HG03439 (cell line): ENCODE measurements around the gene TMEM169.
A peak's percentile ranks its signal among the peaks of the same experiment; 100 is the strongest.
"Not testable (repeated sequence)": the region's sequence is repeated elsewhere in the genome, so short reads cannot be mapped to it uniquely, and the experiment has no call there.

Source experiments
- ATAC-seq: cut with Tn5 transposase; IDR thresholded peaks from one replicate; pipeline ENCODE4 v1.9.1; 2021; ENCODE audit warnings: mild to moderate bottlenecking, moderate library complexity; ENCODE audit not compliant: unreplicated experiment

TMEM169 gene

DNA sequence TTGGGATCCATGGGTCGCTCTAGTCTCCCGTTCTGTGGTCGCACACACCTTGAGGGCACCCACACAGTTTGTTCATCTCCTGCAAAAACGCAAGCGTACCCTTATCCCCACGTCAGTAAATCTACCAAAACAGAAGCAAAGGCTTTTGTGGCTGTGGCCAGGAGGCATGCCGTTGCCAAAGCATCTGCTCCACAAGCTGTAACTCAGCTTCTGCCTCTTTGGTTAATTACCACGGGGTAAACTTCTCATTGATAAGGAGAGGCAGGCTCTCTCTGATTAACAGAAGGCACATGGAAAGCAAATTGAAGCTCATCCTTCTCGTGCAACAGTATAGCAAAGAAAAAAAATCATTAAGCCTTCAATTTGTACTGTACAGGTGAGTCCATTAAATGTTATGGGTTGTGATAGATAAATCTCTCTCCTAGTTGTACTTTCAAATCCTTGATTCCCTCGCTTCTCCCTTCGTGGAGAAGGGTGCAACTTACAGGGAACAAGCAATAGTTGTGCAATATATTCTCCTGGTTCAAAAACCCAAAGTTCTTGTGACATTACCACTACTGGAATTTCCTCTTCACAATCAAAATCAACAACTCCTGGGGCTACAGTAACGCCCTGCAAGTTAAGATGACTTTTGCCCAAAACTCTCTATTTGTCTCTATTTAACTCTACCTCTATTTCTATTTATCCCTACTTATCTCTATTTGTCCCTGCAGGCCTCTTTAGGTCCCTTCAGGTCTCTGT, 10.4 kb upstream of the TMEM169 start:
- no peak for ATAC-seq

DNA sequence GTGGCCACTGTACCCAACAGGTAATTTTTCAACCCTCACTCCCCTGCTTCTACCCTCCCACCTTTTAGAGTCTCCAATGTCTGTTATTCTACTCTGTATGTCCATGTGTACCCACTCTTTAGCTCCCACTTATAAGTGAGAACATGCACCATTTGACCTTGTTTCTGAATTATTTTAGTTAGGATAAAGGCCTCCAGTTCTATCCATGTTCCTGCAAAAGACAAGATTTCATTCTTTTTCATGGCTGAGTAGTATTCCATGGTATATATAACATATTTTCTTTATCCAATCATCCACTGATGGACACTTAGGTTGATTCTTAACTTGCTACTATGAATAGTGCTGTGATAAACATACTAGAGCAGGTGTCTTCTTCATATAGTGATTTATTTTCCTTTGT, 9.2 kb upstream of the TMEM169 start:
- no peak for ATAC-seq

DNA sequence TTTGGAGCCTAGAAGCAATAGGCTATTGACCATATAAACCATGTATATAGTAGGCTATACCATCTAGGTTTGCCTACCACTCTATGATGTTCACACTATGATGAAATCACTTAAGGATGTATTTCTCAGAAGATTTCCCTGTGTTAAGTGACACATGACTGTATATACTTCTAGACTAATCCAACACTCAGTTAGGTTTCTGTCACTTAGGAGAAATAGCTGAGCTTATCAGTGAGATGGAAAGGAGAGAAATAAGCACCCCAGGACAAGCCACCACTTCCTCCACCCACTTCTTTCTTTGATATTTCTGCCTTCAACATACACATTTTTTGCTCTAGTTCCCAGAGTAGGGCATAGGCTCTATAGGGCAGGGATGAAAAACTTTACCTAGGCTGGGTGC, 7.9 kb upstream of the TMEM169 start:
- ATAC-seq: no peak

DNA sequence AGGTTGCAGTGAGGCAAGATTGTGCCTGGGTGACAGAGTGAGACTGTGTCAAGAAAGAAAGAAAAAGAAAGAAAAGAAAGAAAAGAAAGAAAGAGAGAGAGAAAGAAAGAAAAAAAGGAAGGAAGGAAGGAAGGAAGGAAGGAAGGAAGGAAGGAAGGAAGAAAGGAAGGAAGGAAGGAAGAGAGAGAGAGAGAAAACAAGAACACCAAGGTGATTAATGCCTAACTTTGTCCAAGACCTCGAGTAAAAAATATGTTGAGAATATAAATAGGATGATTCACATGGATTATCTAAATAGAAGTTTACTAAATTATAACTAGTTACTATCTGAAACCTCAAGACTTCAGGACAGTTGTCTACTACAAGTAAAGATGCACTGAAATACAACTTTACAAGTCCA, 7.3 kb upstream of the TMEM169 start:
- no peak for ATAC-seq

DNA sequence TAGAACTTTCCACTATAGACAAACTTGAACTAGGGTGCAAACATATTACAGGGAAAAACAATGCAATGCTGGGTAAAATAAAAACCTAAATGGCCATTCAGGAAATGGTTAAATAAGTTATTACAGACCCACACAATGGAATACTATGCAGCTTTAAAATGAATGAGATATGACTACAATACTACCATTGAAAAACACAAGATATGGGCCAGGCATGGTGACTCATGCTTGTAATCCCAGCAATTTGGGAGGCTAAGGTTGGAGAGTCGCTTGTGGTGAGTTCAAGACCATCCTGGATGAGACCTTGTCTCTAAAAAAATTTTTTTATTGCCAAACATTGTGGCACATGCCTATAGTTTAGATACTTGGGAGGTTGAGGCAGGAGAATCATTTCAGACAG, 6.9 kb upstream of the TMEM169 start:
- ATAC-seq: no peak

DNA sequence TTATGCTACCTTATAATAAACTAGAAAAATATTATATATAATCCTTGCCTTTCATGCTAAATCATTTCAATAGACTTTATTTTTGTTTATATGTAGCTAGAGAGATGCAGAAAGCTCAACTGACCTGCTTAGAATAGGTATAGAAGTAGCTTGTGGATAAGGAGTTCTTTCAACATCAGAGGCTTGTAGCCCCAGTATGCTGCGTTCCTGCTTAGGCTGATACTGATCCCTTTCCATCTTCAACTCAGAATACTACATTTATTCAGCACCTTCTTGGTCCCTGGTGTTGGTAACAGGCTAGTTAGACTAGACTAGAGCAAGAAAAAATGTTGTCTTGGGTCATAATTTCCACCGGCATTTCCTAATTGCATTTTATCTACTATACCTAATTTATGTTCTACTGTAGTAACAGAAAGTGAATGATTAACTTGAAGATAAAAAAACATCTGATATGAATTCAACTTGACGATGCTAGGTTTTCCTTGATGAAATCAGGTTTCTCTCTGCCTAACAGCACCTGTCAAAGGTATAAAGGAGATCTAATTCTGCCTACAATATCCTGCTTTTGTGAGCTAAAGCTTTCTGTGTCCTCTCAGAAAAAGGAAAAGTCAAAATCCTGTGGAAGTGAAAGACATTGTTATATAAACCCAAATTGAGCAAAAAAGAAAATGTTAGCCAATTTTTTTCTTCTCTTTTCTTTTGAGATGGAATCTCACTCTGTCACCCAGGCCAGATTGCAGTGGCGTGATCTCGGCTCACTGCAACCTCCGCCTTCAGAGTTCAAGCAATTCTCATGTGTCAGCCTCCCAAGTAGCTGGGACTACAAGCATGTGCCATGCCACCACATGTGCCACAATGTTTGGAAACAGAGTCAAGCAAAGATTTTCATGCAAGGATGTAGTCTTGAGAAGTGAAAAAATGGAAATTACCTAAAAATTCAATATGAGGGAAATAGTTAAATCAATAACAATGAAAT, 5.9 kb upstream of the TMEM169 start:
- no peak for ATAC-seq

DNA sequence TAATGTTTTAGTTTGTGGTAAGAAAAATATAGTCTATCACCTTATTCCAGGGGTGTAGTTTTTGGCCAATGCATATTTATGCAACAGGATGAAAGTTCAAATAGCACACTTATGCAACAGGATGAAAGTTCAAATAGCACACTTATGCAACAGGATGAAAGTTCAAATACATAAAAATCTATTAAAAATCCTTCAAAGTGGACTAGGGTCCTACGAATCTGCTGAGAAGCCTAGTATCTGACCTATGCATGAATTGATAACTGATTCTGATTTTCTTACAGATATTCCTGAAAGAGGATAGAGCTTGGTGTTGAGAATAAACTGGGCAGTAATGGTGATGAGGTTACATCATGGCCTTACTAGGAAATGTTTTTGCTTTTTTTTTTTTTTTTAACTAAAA, 2.9 kb upstream of the TMEM169 start:
- ATAC-seq: no peak

DNA sequence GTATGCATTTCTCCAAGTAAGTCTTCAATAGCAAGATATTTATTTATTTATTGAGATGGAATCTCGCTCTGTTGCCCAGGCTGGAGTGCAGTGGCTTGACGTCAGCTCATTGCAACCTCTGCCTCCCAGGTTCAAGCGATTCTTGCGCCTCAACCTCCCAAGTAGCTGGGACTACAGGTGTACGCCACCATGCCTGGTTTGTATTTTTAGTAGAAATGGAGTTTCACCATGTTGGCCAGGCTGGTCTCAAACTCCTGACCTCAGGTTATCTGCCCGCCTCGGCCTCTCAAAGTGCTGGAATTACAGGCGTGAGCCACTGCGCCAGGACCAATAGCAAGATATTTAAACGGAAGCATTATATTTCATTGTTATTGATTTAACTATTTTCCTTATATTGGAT, 1.7 kb upstream of the TMEM169 start:
- ATAC-seq: not testable (repeated sequence)

DNA sequence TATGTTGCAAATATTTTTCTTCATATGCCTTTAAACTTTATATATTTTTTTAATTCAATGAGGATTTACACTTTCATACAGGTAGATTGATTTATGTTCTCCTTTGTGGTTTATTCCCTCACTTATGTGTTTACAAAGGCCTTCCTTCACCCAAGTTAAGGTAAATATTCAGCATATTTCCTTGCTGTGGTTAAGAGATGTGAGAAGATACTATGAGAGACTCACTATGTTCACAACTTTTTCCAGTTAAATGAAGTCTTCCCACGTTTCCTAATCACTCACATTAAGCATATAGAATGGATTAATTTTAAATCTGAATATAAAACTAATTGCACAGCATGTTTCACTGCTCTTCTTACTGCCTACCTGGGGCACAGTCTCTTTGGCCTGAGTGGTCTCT, 707 bp upstream of the TMEM169 start:
- ATAC-seq: peak; percentile 21

DNA sequence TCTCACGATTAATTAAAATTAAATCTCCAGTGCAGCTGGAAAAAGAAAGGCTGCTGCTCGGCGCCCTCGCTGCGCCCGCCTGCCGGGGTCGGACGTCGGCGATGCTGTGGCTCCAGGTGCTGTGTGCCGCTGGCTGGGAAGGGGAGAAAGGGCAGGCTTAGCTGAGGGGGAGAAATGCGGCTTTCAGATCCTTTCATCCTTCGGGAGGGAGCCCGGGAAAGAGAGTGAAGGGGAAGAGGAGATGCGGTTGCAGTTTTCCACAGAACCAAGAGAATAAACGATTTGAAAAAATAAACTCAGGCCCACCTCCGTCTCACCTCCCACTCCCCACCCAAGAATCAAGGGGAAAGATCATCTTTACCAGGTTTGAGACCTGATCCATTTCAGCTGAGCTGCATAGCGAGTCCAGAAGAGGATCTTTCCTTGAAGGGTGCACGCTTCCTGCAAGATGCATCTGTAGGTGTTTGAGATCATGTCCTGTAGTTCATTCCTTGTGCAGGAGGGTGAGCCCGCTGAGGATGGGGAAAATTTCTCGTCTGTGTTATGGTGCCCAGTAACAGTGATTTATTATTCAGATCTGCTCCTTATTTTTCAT, 495 bp downstream of the TMEM169 start:
- ATAC-seq: no peak

DNA sequence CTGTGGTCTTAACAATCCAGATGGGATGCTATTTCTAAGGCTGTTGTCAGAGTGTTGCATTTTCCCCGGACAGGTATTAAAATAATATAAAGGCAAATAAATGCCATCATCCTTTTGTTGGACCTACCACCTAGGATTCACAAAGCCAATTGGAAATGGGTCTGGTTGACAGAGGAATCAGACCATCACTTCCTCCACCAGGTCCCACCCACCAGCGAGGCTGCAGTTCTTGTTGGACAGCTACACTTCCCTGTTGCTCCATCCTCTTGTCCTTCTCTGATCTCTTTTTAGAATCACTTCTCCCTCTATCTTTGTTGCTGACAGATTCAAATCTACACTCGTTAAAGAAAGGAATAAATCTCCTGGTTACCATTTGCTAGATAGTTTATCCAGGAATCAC, 1.1 kb downstream of the TMEM169 start:
- no peak for ATAC-seq

DNA sequence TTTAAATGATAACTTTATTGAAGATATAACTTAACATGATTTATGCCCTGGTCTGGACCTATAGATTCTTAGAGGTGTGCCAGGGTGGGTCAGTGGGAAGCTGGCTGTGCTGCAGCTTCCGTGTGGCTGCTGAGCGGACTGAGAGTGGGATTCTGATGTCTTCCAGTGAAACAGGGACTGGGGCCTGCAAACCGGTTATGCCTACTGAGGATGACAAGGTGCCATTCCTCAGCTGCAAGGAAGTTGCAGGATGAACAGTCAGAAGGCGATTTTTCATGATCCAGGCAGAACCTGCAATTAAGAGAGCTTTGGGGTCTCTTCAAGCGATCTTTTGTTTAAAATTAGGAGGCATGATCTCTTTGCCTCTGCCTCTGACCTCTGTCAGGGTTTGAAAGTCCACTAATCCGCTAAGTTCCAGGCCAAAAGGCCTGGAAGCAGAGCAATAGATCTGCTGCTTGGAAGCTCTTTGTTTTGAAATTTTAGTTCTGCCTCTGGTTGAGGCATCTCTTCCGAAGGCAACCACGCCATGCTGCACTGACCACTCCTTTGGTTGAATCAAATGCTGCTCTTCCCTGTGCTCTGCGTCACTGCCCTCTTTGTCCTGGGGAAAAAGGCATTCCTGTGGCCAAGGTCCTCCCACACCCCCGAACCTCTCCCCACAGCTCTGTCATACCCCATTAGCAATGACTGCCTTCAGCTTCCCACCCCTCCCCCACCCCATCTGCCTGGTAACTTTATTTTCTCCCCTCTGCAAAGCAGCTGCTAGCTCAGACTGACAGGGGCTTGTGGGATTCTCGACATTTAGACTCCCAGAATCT, 2.0 kb downstream of the TMEM169 start:
- no peak for ATAC-seq

DNA sequence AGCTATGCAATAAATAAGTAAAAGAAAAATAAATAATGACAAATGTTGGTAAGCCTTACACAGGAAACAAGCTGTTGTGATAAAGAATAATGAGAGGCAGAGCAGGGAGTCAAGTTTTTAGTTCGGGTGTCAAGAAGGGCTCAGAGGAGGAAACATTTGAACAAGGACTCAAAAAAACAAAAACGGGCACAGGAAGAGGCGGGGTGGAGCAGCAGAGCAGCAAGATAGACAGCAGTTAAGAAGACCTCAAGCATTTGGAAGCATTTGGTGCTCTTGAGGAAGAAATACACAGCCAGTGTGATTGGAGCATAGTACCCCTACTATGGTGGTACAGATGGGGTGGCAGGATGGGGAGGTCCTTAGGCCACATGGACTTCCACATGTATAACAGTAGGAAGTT, 2.8 kb downstream of the TMEM169 start:
- no peak for ATAC-seq

DNA sequence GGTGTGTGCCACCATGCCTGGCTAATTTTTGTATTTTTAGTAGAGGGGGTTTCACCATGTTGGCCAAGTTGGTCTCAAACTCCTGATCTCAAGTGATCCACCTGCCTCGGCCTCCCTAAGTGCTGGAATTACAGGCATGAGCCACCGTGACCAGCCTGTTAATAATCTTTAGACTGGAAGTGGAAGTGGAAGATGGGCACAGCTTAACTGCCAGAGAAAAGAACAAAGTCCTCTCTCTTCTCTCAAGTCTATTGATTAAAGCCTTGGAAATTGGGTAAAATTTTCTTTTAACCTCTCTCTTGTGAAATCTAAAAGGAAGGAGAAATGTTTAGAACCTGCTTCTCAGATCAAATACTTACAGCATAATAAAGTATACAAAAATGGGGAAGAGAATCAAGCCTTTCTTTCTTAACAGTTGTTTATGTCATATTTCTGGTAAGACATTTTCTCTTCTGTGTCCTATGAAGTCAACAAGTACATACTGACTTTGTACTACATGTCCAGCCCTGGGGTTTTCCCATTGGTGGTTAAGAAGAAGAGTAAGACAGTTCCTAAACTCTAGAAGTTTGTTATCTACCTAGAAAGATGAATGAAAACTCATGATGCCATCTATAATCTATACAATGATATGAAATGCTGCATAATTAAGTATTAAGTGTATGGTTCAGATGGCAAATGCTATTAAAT, 4.6 kb downstream of the TMEM169 start:
- no peak for ATAC-seq

DNA sequence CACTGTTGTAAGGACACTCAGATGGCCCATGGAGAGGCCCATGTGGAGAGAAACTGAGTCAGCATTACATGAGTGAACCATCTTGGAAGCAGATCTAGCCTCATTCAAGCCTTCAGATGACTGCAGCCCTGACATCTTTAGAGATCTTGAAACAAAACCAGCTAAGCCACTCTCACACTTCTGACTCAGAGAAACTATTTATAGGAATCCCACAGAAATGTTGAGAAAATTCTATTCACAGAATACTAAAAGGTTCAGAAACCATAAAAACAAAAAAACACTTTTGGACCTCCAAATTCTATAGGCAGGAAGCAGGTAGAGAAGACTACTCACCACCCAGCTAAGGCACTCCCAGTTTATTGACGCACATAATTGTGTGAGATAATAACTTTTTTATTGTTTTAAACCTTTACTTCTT, 8.7 kb downstream of the TMEM169 start:
- ATAC-seq: no peak

DNA sequence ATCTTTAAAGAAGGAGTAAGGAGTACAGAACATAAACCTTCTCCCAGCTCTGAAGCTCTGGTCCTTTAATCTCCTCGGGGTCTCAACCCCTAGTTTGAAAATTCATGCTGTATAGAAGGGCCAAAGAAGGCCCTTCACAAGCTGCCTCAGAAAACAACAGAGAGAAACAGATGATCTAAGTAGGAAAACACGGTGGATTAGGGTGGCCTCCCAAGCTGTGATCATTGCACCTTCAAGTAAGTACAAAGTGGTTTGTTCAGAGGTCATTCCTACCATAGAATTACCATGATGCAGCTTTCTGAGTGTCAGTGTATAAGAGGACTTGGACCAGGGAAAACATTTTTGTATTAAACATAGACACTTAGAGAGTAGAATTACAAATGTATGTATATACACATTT, 10.9 kb downstream of the TMEM169 start:
- ATAC-seq: no peak

DNA sequence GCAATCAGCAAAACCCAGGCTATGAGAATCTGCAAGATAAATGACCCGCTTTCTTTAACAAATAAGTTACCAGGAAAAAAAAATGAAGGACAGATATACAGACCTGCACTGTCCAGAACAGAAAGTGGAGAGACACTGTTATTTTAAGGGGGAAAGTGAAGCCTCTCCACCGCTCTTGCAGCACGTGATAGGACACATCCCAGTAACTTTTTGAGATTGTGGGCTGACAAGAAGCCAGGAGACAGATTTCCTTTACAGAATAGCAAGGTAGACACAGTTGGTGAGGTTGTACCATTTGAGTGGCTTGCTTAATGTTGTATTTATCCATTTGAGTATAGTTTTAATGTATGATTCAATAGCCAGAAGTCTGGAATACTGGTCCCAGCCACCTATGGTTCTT, 13.0 kb downstream of the TMEM169 start:
- no peak for ATAC-seq

DNA sequence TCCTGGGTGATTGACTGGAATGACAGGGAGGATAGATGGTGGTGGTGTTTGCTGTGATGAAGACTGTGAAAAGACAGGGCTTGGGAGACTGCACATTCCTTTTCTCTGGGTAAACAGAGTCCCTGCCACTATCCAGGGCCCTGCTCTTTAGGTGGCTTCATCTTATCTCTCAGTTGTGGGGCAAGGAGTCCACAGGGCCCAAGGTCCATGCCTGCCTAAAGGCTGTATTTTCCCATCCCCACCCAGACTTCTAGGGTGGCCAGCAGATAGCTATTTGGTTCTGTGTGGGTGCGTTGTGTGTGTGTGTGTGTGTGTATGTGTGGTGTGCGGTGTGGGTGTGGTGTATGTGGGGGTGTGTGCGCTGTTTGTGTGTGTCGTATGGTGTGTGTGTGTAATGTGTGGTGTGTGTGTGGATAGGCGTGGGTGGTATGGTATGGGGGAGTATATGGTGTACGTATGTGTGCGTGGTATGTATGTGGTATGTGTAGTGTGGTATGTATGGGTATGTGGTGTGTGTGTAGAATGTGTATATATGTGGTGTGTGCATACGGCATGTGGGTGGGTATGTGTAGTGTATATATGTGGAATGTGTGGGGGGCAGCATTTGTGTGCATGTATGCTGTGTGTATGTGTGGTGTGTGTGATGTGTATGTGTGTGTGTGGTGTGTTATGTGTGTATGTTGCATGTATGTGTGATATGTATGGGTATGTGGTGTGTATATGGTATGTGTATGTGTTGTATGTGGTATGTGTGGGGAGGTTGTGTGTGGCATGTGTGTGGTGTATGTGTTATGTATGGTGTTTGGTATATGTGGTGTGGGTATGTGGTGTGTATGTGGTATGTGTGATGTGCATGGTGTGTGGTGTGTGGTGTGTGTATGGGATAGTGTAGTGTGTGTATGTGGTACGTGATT, 17.0 kb downstream of the TMEM169 start:
- no peak for ATAC-seq

DNA sequence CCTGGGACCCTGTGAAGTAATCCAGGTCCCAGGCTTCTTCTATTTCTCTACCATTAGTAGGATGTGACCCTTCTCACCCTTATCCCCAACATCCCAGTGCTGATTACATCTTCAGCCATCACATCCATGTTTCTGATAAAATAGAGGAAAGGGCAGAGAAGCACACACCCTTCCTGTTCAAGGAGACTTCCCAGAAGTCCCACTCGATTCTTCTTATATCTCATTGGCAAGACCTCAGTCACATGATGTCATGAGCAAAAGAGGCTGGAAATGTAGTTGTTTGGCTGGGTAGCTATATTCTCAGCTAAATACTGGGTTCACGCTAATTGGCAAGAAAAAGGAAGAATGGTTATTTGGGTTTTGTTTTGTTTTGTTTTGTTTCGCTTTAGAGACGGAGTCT, 19.4 kb downstream of the TMEM169 start:
- no peak for ATAC-seq
